ENCODE results near the gene ACSF3. TPM values are rescaled to one million over a fixed set of nuclear protein-coding genes. Genes with fewer than 3 reads are reported as not detected.

Gene ACSF3
- total RNA-seq, 4 donors from 2014 or later: 29.9 to 48.0 (median 40.3) TPM

DNA sequence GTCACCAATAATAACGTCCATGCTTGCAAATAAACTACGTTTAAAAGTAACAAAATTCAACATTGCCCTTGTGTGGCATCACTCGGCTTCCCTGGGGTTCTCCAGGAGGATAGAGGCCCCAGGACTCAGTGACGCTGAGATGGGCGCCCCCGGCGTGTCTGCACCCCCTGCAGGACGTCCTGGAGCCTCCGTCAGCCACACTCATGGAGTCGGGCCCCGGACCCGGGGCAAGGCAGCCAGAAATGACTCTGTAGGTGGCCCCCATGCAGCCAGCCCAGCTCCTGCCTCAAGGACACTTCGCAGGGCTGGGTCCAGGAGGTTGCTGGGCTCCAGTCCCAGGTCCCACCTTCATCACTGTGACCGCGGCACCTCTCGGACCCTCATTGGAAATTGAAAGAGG is 16.6 kb upstream of the ACSF3 start:
- H3K27me3 ChIP-seq: peaks cover 0 to 9% of the 10 kb centered on the region in 2 donors
- no peaks in the 10 kb centered on the region for H3K9me3 ChIP-seq
- DNase-seq (ENCODE audit: low spot score in 2 of 2): no peak
- H3K36me3 ChIP-seq: no peaks in the 10 kb centered on the region
- H3K4me1 ChIP-seq: no peaks in the 10 kb centered on the region
- no peak overlapping the region for H3K4me3 ChIP-seq
- TF ChIP-seq, protein P1, sequence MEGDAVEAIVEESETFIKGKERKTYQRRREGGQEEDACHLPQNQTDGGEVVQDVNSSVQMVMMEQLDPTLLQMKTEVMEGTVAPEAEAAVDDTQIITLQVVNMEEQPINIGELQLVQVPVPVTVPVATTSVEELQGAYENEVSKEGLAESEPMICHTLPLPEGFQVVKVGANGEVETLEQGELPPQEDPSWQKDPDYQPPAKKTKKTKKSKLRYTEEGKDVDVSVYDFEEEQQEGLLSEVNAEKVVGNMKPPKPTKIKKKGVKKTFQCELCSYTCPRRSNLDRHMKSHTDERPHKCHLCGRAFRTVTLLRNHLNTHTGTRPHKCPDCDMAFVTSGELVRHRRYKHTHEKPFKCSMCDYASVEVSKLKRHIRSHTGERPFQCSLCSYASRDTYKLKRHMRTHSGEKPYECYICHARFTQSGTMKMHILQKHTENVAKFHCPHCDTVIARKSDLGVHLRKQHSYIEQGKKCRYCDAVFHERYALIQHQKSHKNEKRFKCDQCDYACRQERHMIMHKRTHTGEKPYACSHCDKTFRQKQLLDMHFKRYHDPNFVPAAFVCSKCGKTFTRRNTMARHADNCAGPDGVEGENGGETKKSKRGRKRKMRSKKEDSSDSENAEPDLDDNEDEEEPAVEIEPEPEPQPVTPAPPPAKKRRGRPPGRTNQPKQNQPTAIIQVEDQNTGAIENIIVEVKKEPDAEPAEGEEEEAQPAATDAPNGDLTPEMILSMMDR (IDR thresholded peaks at IDR 0.05): no peak
- no peak for TF ChIP-seq POLR2A (IDR thresholded peaks at IDR 0.05)
- no peak for TF ChIP-seq EP300 (IDR thresholded peaks at IDR 0.05)
- no peak overlapping the region for H3K27ac ChIP-seq
- WGBS, 2 donors: 83 to 84% methylated on average over 16 of the region's 16 CpGs

DNA sequence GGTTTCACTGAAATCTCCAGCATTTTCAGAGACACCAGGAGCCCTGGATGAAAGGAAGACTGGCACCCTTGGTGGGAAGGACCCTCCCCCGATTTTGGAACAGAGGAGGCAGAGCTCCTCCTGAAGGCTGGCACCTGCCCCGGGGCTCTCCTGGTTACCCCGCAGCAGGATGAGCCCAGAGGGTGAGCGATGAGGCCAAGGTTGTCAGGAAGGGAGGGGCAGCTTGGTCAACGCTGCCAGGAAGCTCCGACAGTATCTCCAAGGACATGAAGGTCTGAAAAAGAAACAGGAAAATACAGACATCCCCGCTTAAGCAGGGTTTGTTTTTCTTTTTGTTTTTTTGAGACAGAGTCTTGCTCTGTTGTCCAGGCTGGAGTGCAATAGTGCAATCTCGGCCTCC is 15.5 kb upstream of the ACSF3 start:
- TF ChIP-seq POLR2A (IDR thresholded peaks at IDR 0.05): no peak
- TF ChIP-seq, protein P1 (IDR thresholded peaks at IDR 0.05): no peak
- no peak for TF ChIP-seq EP300 (IDR thresholded peaks at IDR 0.05)
- Histone ChIP-seq H3K4me3 (no peak overlapping the region), H3K4me1 (no peaks in the 10 kb centered on the region), H3K36me3 (no peaks in the 10 kb centered on the region), H3K9me3 (no peaks in the 10 kb centered on the region), H3K27ac (no peak overlapping the region), H3K27me3 (no peaks in the 10 kb centered on the region)
- 61 to 67% methylated on average over 8 of the region's 8 CpGs for whole genome bisulfite sequencing, 2 donors
- DNase-seq (ENCODE audit: low spot score in 2 of 2): no peak

DNA sequence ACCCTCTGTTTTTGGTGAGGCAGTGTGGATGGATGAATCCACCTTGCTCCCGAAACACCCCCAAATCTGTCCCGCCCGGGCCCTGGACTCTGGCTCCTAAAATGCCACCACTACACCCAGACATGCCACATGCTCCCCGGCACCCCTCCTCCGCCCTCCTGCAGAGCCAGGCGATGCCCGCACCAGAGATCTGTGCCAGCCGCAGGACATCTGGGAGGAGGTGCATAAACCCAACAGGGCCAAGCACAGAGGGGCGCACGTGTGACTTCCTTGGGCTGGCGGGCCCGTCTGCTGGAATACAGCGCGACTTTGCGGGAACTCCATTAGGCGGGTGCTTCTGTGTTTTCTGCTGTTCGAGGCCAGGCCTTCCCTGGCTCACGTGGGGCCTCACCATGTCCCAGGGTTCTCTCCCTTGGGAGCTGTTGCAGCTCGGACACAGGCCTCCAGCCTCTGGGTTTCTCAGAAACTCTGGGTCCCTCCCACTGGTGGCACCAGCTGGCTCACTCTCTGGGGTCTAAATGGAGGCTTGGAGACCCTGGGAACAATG is 14.1 kb upstream of the ACSF3 start:
- DNase-seq (ENCODE audit: low spot score in 2 of 2): no peak
- no peaks in the 10 kb centered on the region for H3K36me3 ChIP-seq
- no peaks in the 10 kb centered on the region for H3K4me1 ChIP-seq
- no peaks in the 10 kb centered on the region for H3K9me3 ChIP-seq
- TF ChIP-seq POLR2A (IDR thresholded peaks at IDR 0.05): no peak
- TF ChIP-seq EP300 (IDR thresholded peaks at IDR 0.05): no peak
- TF ChIP-seq, protein P1 (IDR thresholded peaks at IDR 0.05): no peak
- H3K4me3 ChIP-seq: no peak overlapping the region
- no peak overlapping the region for H3K27ac ChIP-seq
- H3K27me3 ChIP-seq: no peaks in the 10 kb centered on the region
- 82 to 85% methylated on average over 19 of the region's 19 CpGs for WGBS, 2 donors

DNA sequence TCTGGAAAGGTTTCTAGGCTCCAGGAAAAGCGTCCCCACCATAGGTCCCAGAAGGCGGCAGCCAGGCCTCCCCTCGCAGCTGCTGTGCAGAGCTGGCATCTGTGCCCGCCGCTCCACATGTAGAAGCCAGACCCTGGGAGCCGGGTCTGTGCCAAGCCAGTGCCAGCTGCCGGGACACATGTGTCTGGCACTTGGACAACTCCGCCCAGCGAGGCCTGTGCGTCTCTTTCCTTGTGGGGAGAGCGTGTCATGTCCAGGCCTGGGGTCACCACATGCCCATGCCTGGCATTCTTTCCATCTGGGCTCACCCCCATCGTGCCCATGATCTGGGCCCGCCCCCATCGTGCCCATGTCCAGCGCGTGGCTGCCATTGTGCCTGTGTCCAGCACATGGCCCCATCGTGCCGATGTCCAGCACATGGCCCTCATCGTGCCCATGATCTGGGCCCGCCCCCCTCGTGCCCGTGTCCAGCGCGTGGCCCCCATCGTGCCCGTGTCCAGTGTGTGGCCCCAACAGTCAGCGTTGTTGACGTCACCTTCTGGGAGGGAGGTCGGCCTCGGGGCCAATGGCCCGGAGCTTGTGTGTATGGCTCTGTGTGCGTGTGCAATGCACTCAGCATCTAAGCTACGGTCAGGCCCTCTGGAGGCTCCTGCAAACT is 13.3 kb upstream of the ACSF3 start:
- no peak for DNase-seq (ENCODE audit: low spot score in 2 of 2)
- no peak overlapping the region for H3K27ac ChIP-seq
- no peak overlapping the region for H3K4me3 ChIP-seq
- no peaks in the 10 kb centered on the region for H3K4me1 ChIP-seq
- TF ChIP-seq POLR2A (IDR thresholded peaks at IDR 0.05) (no peak), EP300 (IDR thresholded peaks at IDR 0.05) (no peak)
- TF ChIP-seq, protein P1 (IDR thresholded peaks at IDR 0.05): no peak
- no peaks in the 10 kb centered on the region for H3K9me3 ChIP-seq
- no peaks in the 10 kb centered on the region for H3K36me3 ChIP-seq
- H3K27me3 ChIP-seq: peaks cover 0 to 3% of the 10 kb centered on the region in 2 donors
- 87 to 89% methylated on average over 32 to 33 of the region's 33 CpGs for WGBS, 2 donors

DNA sequence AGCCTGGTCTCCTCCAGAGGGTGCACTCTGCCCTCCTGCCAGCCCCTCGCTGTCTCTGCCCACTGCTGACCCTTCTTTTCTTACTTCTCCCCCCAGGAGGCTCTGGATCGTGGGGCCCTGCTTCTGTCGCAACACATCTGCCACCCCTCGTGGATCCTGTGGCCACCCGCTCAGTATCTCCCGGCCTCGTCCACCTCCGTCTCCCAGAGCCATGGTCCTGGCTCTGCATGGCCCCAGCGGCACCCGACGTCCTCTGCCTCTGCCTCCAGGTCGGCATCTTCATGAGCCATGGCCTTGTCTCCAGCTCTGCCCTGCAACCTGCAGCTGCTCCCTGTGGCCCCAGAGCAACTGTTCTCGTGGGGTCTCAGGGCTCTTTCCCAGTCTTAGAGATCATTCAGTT is 12.1 kb upstream of the ACSF3 start:
- Histone ChIP-seq H3K9me3 (no peaks in the 10 kb centered on the region), H3K4me3 (no peak overlapping the region), H3K4me1 (no peaks in the 10 kb centered on the region), H3K27me3 (peaks cover 0 to 9% of the 10 kb centered on the region in 2 donors), H3K27ac (no peak overlapping the region), H3K36me3 (no peaks in the 10 kb centered on the region)
- 81 to 84% methylated on average over 13 of the region's 13 CpGs for WGBS, 2 donors
- no peak for TF ChIP-seq EP300 (IDR thresholded peaks at IDR 0.05)
- TF ChIP-seq POLR2A (IDR thresholded peaks at IDR 0.05): no peak
- TF ChIP-seq, protein P1 (IDR thresholded peaks at IDR 0.05): no peak
- DNase-seq (ENCODE audit: low spot score in 2 of 2): no peak
